Forelimb muscle (tissue), 1 donor: ENCODE results near the gene NOXO1. TPM values are rescaled to one million over a fixed set of nuclear protein-coding genes. Genes with fewer than 3 reads are reported as not detected.

Experiments used
- DNase-seq: peaks from one replicate; pipeline ENCODE4 v3.0.0-alpha.2; 2013; ENCODE audit warnings: low read depth
- polyA plus RNA-seq: library from polyadenylated mRNA; unstranded; fragments of 120-200 nt; gene quantifications from one replicate; pipeline ENCODE4 v1.2.1, GENCODE V29; 2013; ENCODE audit not compliant: insufficient read length

The NOXO1 gene
- polyA plus RNA-seq, 1 donor = 1.4 TPM

- no peak for DNase-seq
These were observed 16.5 kb upstream of the NOXO1 start for GRCh38 chr16:1997494-1998359.

GRCh38 chr16:1993731-1994131 lies 12.5 kb upstream of the NOXO1 start:
- DNase-seq = no peak

GRCh38 chr16:1992704-1993317 lies 11.5 kb upstream of the NOXO1 start:
- no peak for DNase-seq

GRCh38 chr16:1991948-1992703 lies 10.9 kb upstream of the NOXO1 start:
- DNase-seq = no peak

GRCh38 chr16:1991588-1991947 lies 10.3 kb upstream of the NOXO1 start:
- DNase-seq = no peak

- DNase-seq = no peak
These were observed 9.9 kb upstream of the NOXO1 start for GRCh38 chr16:1991135-1991551.

- DNase-seq = no peak
These were observed 9.3 kb upstream of the NOXO1 start for GRCh38 chr16:1990351-1991134.

- no peak for DNase-seq
These were observed 8.8 kb upstream of the NOXO1 start for GRCh38 chr16:1990101-1990350.

- no peak for DNase-seq
These were observed 8.2 kb upstream of the NOXO1 start, which contains the start of gene SYNGR3 for GRCh38 chr16:1989209-1990100. Gene SYNGR3, plus strand, starts transcription at chr16:1989970. Its CDS starts 133 bp downstream, at chr16:1990103.

GRCh38 chr16:1987198-1987597 lies 5.9 kb upstream of the NOXO1 start:
- no peak for DNase-seq

GRCh38 chr16:1985466-1986150 lies 4.3 kb upstream of the NOXO1 start:
- no peak for DNase-seq

- DNase-seq = no peak
These were observed 3.3 kb upstream of the NOXO1 start for GRCh38 chr16:1984347-1985225.

- peak; percentile 60 for DNase-seq
These were observed 2.5 kb upstream of the NOXO1 start, which contains the start of gene GFER for GRCh38 chr16:1983544-1984346. Gene GFER, plus strand, starts transcription at chr16:1984193. Its CDS starts 26 bp downstream, at chr16:1984219.

- DNase-seq = no peak
These were observed 1.8 kb upstream of the NOXO1 start for GRCh38 chr16:1982991-1983543.

- DNase-seq = no peak
These were observed 754 bp upstream of the NOXO1 start for GRCh38 chr16:1982013-1982433.

GRCh38 chr16:1980770-1981087 lies 540 bp downstream of the NOXO1 start:
- DNase-seq = no peak

GRCh38 chr16:1980030-1980769 lies 1.1 kb downstream of the NOXO1 start:
- no peak for DNase-seq
